GM12865 (cell line): ENCODE data around the gene ZNF302.

Source experiments
- DNase-seq: peaks from one replicate; pipeline ENCODE4 v3.0.0; 2010; ENCODE audit warnings: low read depth
- H3K4me3 ChIP-seq: 2 replicates; pipeline ENCODE4 v1.5.1; 2011; ENCODE audit warnings: mild to moderate bottlenecking, low read depth, low read length, control low read depth
- TF ChIP-seq, protein P1 (sequence below): IDR thresholded peaks from 2 replicates; pipeline ENCODE4 v1.5.1; 2011; ENCODE audit warnings: low read length, control low read depth, low read depth, inconsistent platforms; ENCODE audit not compliant: insufficient read depth; ENCODE audit errors: missing control alignments

Gene ZNF302

DNA sequence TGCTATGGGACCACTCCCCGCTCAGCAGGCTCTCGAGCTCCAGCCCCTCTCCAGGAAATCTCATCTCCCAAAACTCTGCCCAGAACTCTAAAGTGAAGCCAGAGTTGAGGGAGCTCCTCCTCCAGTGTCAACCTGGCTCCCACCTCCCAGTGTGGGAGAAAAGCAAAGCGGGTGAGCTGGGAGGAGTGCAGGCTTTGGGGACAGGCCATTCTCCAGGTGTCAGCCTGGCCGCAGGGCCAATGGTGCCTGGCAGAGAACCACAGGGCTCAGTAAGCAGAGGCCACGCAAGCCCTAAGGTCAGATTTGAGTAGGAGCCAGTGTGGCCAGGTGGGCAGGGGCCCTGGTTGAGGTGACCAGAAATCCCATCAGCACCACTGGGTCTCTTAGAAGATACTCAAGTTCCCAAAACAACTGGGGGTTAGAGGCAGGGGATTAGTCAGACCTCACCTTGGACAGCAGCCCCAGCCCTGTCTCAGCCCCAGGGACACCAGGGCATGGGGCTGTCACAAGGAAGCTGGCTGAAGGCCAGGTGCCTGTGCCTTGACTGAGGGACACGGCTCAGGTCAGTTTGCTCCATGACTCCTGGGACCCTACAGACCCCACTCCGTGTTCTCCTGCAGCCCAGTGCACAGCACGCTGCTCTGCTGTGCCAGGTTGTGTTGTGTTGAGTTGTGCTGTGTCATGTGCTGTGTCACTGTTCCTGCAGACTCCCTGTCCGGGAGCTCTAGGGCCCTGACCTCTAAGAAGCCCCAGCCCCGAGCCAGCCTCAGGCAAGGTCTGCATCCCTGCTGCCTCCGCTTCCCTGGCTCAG lies 53.7 kb downstream of the ZNF302 start:
- no peak for DNase-seq
- TF ChIP-seq, protein P1, sequence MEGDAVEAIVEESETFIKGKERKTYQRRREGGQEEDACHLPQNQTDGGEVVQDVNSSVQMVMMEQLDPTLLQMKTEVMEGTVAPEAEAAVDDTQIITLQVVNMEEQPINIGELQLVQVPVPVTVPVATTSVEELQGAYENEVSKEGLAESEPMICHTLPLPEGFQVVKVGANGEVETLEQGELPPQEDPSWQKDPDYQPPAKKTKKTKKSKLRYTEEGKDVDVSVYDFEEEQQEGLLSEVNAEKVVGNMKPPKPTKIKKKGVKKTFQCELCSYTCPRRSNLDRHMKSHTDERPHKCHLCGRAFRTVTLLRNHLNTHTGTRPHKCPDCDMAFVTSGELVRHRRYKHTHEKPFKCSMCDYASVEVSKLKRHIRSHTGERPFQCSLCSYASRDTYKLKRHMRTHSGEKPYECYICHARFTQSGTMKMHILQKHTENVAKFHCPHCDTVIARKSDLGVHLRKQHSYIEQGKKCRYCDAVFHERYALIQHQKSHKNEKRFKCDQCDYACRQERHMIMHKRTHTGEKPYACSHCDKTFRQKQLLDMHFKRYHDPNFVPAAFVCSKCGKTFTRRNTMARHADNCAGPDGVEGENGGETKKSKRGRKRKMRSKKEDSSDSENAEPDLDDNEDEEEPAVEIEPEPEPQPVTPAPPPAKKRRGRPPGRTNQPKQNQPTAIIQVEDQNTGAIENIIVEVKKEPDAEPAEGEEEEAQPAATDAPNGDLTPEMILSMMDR: no peak
- H3K4me3 ChIP-seq: no peak overlapping the region

DNA sequence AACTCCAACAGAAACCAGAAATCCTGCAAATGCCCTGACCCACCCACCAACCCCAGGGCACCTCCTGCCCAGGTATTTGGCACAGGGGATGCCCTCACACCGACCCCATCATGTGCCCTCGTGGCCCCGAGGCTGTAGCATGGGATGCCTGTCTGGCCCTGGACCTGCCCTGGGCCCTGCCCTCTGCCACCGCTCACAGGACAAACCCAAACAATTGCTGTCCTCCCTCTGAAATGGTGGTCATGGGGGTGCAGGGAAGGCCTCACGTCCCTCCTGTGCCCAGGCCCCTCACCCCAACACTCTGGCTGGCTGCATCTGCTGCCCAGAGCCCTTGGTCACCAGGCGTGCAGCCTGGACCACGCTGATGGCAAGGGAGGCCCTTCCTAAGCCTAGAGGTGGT lies 54.5 kb downstream of the ZNF302 start:
- TF ChIP-seq, protein P1: no peak

DNA sequence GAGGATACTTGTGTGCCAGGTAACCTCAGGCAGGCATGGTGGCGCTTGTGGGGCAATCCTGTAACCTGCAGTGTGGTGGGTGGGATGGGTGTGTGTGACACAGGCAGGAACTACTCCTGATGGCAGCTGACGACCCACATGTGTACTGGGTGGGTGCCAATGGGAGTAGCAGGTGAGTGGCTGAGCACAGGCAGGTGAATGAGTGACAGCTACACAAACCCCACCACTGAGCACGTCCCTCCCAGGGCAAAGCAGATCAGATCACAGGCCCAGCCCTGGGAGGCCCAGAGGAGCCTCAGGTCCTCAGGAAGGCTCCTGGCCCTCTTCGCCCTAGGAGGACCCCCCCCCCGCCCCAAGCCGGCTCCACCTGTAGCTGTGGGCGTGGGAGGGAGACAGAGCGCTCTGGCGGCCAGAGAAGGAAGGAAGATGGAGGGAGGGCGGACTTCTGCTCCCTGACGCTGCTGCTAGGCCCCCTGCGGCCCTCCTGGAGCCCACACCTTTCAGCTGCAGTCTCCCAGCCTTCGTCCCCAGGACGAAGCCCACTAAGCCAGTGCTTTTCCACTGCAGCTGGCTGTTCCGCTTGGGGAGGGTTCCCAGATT lies 55.2 kb downstream of the ZNF302 start:
- TF ChIP-seq, protein P1: no peak
- peak overlapping the region; percentile 72 for H3K4me3 ChIP-seq
- DNase-seq: no peak

More for the DNA sequence above, 54.5 kb downstream of the ZNF302 start:
- H3K4me3 ChIP-seq: no peak overlapping the region
- no peak for DNase-seq

DNA sequence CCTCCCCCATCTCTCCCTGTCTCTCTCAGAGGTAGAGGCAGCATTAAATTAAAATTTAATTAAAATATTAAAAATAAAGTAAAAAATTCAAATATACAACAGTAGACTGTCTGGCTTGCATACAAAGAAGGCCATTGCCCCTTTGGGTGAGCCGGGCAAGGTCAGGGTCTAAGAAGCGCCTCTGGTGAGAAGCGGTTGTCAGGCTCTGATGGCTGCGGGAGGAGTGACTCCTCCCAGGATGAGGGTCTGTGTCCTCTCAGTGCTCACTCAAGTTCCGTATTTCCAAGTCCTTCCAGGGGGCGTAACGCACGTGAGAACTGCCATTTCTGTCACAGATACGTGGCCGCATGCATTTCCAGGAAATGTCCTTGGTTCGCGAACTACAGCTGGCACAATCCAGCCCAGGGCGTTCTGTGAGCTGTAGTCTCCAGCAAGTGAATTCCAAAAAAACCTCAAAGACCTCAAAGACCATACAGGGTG lies 55.8 kb downstream of the ZNF302 start:
- DNase-seq: peak; percentile 68
- TF ChIP-seq, protein P1: no peak
- H3K4me3 ChIP-seq: peak overlapping the region; percentile 72

DNA sequence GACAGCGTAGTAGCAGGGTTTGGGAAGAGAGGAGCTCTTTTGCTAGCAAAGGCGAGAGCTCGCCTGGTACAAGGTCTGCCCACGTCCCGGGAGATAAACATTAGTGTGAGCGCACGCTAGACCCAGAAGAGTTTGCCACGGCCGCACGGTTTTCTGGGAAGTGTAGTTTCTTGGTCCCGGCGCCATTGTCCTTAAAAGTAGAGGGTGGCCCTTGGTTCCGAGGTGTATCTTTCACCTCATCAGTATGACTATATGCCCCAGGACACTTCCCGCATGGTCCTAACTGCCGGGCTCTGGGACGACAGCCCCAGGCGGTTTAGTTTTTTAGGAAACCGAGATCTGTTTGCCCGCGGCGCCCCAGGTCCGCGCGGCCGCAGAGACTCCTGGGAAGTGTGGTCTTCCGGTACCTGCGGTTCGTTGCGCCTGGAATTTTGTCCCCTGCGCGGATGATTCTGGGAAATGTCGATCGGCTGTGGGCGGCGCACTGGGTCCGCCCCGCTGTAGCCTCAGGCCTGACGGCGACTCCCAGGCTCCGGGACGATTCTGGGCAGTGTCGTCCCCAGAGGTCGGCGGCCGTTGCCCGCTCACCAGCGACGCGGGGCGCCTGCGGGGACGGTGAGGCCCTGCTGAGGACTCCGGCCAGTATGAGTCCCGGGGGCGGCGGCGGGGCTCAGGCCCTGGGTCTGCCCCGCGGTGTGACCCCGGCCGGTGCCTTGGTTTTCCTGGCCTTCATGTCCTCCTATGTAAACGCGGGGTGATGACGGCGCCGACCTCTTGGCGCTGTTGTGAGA lies 56.5 kb downstream of the ZNF302 start, which contains the start of gene ZNF181:
Gene ZNF181 (plus strand): TSS at position 498 of the 791 bp plus-strand sequence. CDS start 795 bp downstream, outside the sequence.
- TF ChIP-seq, protein P1: no peak
- peak within 1 kb of the TSS; percentile 72 for H3K4me3 ChIP-seq
- peak; percentile 91 for DNase-seq

DNA sequence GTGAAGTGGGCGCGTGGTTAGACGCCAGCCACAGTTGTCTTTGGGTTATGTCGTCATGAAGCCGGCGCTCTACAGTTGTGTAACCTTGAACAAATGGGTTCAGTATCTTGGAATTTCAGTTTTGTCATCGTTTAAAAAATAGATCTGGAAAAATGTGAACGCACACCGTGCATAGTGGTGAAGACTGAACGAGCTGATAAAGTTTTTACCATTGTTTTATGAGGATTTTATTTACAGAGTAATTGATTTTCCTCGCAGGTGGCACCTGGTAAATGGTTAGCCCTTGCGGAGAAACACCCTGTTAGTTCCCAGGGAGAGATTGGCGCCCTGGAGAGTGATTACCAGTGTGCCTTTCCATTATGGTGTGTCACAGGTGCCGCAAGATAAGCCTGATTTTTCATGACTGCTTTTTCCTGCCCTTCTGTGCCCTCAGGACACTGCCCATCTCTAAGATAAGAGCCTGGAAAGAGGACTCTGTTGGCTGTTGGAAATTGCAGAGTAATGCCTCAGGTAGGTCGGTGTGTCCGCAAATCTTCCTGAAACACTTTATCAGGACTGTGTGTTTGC lies 57.1 kb downstream of the ZNF302 start:
- DNase-seq: no peak
- peak overlapping the region; percentile 72 for H3K4me3 ChIP-seq
- TF ChIP-seq, protein P1: no peak
